Raji (cell line): ENCODE data around the gene ABHD16A.

Experiments used
- POLR2A ChIP-seq: IDR thresholded peaks from 2 replicates; pipeline ENCODE4 v1.6.1; 2011; ENCODE audit warnings: low read depth, low read length, control low read depth; ENCODE audit not compliant: insufficient read depth

ABHD16A gene

DNA sequence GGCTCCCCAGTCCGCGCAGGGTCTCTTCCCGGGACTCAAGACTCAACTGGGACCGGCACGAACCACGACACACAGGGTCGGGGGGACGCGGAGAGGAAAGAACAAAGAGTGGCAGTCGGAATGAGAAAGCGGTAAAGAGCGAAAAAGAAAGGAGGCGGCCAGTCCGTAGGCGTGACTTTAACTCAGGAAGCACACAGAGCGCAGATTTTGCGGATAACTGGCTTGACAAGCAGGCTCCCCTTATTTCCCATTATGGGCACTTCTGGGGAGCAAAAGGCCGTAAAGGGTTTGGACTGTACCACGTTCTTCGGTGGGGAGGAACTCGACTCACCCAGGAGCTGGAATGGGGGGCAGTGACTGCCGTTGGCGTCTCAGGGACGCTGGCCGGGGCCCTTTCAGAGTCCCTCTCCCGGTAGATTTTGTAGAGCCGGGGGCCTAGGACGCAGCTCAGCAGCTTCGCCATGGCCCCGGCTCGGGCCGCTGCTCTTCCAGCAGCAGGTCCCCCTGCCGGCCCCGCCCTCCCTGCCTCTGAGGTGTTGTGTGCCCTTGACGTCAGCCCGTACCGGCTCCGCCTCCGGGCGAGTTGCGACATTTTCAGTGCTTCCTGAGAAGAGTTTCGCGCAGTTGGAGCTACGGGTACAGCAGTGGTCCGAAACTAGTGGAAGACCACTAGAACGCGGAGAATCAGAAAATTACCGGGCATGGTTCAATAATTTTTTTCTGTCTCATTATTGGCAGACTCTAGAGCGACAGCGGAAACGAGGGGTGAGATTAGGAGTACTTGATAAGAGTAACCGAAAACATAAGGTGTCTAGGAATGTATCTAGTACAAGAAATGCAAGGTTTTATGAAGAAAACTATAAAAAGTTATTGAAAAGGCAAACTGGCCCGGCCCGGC is at the start of gene ABHD16A:
ABHD16A (minus strand) TSS at position 506 of the 898 bp plus-strand sequence; CDS start at position 463, 43 bp downstream.
- peak; percentile 87 for TF ChIP-seq POLR2A

DNA sequence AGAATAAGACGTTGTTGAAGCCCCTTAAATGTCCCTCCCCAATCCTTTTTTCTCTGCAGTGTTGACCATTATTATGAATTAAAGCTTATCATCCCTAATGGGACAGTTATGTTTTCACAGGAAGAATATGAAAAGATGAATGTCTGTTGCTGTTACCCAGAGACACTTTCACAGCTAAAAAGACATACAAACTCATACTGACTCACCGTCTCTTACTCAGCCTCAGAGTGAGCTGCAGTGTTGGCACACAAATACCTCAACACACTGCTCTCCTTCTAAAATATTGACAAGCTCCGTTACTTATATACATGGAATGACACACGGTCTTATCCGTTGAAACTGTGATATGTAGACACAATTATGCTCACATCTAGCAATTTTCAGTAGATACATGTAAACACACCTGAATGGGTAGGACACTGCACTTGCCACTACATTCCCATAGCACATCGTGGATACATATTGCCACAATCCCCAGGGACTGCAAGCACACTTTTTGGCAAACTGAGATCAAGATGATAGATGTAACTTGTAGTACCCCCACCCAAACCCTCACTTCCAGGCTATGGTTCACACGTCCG is 49.7 kb upstream of the ABHD16A start:
- TF ChIP-seq POLR2A, result no peak

DNA sequence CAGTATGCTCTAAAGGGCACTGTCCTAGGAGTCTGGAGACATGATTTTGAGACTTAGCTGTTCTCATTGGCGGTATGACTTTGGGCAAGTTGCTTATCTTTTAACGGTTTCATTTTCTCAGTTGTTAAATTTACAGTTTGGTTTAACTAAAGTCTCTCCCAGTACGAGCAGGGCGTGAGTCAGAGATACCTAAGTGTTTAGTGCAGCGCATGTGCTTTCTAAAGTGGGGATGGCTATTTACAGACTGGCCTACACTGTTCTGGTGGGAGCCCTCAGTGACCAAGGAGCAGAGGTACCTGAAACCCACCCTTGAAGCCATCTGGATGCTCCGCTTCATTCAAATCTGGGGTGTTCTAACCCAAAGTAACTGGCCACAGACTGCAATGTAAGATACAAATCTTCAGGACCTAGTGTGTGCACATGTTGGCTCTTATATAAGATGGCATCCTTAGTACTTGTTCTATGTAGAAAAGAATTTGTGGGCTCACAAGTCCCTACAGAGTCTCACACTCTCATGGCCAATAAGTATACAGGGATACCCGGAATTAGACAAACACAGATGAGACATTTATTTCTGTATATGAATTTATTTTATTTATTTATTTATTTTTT is 47.4 kb upstream of the ABHD16A start:
- no peak for TF ChIP-seq POLR2A

DNA sequence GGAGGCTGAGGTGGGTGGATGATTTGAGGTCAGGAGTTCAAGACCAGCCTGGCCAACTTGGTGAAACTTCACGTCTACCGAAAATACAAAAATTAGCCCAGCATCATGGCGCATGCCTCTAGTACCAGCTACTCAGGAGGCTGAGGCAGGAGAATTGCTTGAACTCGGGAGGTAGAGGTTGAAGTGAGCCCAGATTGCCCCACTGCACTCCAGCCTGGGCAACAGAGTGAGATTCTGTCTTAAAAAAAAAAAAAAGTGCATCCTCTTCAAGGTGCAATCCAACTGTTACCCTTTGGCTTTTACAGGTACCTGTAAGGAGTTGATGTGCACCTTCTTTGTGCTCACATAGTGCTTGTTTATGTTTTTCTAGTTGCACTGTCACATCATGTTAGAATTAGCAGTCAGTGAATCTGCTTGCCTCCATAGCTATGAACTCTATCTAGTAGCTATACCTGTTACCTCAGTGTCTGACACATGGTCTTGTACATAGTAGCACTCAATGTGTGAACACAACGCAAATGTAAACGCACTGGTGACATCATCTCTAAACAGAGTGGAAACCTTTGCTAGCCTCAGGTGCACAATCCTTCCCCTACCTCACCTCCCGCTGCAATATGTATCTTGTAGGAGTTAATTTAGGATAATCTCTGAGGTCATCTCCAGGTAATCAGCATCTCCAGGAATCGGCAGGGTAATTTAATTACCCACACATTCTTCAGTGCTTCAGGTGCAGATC is 46.3 kb upstream of the ABHD16A start:
- no peak for TF ChIP-seq POLR2A

DNA sequence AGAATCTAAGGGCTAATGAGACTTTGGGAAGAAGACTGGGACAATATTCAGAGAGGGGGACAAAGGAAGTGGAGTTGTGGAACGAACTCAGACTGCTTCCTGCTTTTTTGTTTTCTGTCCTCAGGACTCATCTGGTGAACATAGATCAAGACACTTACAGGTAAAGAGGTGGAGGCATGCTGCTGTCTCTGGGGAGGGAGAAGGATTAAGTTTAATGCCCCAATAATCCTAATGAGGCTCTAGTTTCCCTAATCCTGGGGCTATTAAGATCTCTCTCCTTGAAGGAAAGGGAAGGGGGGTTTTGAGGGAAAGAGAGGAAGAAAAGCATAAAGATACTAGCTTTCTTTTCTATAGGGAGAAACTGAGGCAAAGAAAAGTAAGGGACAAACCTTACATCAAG is 41.3 kb upstream of the ABHD16A start:
- no peak for TF ChIP-seq POLR2A

DNA sequence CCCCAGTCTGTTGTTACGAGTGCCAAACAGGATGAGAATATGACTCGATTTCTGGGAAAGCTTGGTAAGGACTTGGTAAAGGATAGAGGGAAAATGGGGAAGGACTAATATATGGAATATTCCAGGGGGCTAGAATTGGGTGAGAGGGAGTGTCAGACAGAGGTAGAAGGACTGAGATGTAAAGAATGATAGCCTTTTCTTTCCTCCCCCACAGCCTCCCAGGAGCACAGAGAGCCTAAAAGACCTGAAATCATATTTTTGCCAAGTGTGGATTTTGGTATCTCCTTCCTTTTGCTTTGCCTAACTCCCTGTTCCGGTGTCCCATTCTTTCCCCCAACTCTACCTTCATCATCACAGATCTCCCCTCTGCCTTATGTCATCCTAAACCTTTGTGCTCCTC is 39.8 kb upstream of the ABHD16A start:
- no peak for TF ChIP-seq POLR2A

DNA sequence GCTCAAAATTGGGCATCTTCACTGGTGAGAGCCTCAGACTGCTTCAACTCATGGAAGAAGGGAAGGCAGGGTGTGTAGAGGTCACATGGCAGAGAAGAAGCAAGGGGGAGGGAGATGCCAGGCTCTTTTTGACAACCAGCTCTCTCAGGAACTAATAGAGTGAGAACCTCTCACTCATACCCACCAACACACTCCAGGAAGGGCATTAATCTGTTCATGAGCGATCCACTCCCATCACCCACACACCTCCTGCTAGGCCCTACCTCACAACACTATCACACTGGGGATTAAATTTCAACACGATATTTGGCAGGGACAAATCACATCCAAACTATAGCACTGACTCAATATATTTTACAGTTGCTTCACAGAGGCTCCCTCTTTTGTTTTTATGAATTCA is 38.7 kb upstream of the ABHD16A start:
- TF ChIP-seq POLR2A, result no peak

DNA sequence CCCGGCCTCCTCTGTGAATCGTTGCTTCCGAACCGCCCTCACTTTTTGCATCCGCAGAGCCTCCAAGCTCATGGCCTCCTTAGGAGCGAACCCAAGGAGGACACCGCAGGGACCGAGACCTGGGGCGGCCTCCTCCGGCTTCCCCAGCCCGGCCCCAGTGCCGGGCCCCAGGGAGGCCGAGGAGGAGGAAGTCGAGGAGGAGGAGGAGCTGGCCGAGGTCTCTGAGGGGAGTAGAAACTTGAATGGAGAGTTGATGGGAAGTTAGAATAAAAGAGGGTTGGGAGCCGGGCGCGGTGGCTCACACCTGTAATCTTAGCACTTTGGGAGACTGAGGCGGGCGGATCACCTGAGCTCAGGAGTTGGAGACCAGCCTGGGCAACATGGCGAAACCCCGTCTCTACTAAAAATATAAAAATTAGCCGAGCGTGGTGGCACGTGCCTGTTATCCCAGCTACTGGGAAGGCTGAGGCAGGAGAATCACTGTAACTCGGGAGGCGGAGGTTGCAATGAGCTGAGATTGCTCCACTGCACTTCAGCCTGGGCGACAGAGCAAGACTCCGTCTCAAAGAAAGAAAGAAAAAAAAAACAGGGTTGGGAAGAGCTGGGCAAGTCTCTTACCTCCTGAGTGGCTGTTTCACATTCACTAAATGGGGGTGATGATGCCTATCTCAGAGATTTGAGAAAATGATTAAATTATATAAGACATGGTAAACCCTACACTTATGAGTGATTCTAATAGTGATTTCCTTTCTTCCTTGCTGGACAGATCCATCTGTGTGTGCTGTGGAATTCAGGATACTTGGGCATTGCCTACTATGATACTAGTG is 37.5 kb upstream of the ABHD16A start:
- TF ChIP-seq POLR2A, result no peak

DNA sequence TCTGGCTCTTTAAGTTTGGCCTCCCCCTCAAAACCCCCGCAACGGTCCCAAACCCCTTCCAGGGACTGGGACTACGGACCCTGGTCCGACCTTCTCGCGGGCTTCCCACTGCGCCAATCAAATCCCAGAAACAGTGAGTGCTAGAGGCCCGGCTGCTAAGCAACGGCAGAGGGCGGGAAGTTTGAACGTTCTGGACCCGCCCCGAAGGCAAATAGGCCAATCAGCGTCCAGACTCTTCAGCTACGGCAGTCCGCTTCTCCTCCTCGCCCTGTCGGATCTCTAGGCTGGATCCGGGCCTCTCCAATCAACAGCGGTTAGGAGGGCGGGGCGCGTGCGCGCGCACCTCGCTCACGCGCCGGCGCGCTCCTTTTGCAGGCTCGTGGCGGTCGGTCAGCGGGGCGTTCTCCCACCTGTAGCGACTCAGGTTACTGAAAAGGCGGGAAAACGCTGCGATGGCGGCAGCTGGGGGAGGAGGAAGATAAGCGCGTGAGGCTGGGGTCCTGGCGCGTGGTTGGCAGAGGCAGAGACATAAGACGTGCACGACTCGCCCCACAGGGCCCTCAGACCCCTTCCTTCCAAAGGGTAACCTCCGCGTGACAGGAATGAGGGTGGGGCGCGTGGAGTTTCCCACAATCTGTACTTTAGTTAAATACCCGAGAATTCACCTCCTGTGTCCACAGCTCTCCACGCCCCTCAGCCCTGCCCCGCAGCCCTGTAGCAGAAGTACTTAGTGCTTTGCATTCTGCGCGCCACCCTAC is 36.7 kb upstream of the ABHD16A start, which contains the start of gene MSH5:
MSH5 (plus strand) TSS at position 367 of the 758 bp plus-strand sequence. CDS start 462 bp downstream, outside the sequence.
- TF ChIP-seq POLR2A, result peak; percentile 85

DNA sequence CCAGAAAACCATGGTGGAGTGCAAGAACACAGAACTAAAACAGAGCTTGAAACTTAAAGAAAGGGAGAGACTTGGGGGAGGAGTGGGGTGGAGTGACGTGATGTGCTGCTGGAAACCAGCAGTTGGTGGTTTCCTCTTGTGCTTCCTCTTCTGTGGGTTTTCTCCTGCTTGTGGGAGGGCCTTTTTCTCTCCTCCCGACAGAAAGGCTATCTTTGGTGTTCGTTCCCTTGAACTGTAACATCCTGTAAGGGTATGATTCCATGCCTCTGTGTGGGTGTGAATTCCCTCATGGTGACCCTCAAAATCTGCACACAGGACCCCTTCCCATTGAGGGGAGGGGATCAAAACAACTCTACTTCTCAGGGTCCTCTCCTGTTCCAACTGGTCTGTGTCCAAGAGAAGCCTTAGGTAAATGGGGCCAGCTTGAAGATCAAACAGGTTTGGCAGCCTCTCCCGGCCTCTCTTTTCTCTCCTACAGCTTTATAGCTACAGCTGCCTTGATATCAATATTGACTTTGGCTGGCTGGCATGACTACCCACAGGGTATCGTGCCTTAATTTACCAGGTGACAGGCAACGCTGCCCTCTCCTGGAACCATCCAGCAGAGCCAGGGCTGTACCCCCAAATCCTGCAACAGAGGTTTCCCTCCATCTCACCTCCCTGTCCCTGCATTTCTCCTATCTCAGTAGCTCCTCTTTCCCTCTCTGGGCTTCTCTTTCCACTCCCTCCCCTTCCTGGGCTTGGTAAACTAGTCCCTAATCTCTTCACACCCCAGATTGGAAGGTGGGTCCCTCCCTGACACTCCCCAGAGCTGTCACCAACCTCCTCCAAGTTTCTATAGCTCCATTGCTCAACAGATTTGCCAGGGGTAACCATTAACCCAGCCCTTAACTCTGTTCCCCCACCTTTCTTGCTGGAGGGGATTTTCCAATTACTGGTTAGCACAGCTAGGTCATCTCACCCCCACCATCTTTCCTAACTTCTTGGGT is 35.2 kb upstream of the ABHD16A start:
- TF ChIP-seq POLR2A, result peak; percentile 56

DNA sequence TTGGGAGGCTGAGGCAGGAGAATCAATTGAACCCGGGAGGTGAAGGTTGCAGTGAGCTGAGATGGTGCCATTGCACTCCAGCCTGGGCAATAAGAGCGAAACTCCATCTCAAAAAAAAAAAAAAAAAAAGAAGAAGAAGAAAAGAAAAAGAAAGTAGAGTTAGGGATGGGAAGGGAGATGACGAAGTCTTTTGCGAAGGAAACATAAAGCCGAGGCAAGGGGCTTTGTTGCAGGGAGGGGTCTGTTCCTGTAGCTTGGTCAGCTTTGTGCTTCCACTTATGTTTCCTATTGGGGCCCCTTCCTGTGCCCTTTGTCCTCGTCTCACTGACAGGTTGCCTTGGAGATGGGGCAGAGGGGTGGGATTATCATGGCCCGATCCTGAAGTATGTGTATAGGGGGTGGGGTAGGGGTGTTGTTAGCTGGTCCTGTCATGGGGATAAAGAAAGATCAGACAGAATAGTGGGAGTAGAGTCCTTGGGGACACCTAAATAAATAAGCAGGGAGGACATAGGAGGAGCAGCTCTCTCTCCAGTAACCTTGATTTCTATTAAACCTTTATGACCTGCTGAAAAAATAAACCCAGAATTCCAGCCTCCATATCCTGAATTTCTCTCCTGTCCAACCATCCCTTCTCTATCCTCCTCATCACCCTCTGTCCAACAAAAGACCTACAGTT is 34.3 kb upstream of the ABHD16A start:
- no peak for TF ChIP-seq POLR2A

DNA sequence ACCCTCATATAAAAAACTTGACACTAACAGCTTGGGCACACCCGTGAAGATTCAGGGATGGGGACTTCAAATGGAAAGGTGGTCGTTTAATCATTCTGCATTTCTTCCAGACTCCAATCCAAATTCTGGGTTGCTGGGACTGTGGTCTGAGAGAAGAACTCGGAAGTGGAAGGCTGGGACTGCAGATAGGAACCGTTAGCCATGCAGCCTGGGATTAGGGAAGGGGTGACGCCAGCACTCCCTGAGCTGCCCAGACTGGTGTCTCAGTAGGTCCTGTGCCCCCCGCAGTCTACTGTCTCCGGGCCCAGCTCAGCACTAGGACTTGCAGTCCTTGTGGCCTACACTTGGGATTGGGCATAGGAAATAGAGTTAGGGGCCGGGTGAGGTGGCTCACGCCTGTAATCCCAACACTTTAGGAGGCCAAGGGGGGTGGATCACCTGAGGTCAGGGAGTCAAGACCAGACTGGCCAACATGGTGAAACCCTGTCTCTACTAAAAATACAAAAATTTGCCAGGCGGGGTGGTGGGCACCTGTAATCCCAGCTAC is 33.7 kb upstream of the ABHD16A start:
- TF ChIP-seq POLR2A, result no peak
